Breast epithelium (tissue), 4 donors: Measurements from ENCODE around the gene ANKRD37. TPM values are rescaled to one million over a fixed set of nuclear protein-coding genes. Genes with fewer than 3 reads are reported as not detected.
"Not testable (repeated sequence)": the region's sequence is repeated elsewhere in the genome, so short reads cannot be mapped to it uniquely, and the experiment has no call there.

Source experiments
- DNase-seq, 2 donors: peaks; one replicate each; pipeline ENCODE4 v3.0.0-alpha.2; 2019; ENCODE audit warnings: low spot score in 2 of 2
- H3K27ac ChIP-seq, 2 donors: fragments of 200-600 bp; sonication (generic) in 1 of 2; one replicate each; pipeline ENCODE4 v1.5.1; 2016 to 2019; ENCODE audit warnings: mild to moderate bottlenecking in 1 of 2
- H3K27me3 ChIP-seq, 2 donors: fragments of 200-600 bp; sonication (generic) in 1 of 2; one replicate each; pipeline versions ENCODE4 v1.5.1 to v1.6.0; 2017 to 2019; ENCODE audit warnings: control low read depth in 1 of 2, mild to moderate bottlenecking in 1 of 2
- H3K36me3 ChIP-seq: fragments of 200-600 bp; one replicate; pipeline ENCODE4 v1.5.1; 2019
- H3K4me1 ChIP-seq, 2 donors: fragments of 200-600 bp; sonication (generic); one replicate each; pipeline ENCODE4 v1.5.1; 2016 to 2019; ENCODE audit warnings: control low read depth in 1 of 2
- H3K4me3 ChIP-seq, 3 donors: fragments of 200-600 bp; sonication (generic); 1 replicate in 2 of 3; 2 replicates in 1 of 3; pipeline ENCODE4 v1.5.1; 2016 to 2019; ENCODE audit warnings: mild to moderate bottlenecking in 3 of 3, moderate library complexity in 2 of 3
- H3K9me3 ChIP-seq, 2 donors: fragments of 200-600 bp; sonication (generic) in 1 of 2; one replicate each; pipeline ENCODE4 v1.5.1; 2016 to 2019; ENCODE audit warnings: control low read depth in 1 of 2
- CTCF ChIP-seq, 3 donors: fragments of 450-650 bp; IDR thresholded peaks; one replicate each; pipeline ENCODE4 v1.5.1; 2016 to 2017; ENCODE audit warnings: antibody characterized with exemption in 3 of 3, mild to moderate bottlenecking in 3 of 3, moderate library complexity in 3 of 3
- POLR2A ChIP-seq: fragments of 450-650 bp; IDR thresholded peaks from one replicate; pipeline ENCODE4 v1.6.1; 2016; ENCODE audit warnings: antibody characterized with exemption, mild to moderate bottlenecking, moderate library complexity
- POLR2AphosphoS5 ChIP-seq, 3 donors: sonication (generic); formaldehyde crosslinking; IDR thresholded peaks; one replicate each; pipeline ENCODE4 v1.6.1; 2017; ENCODE audit warnings: antibody characterized with exemption in 3 of 3
- intact Hi-C: fragments of 100-400 bp; cut with DNase I; formaldehyde crosslinking; loops from one replicate; pipeline ENCODE4 v1.15.1; 2023; ENCODE audit warnings: low total_unique reads
- total RNA-seq, 3 donors: library from RNA; depleted of rRNA; stranded (reverse); fragments of >200 nt; gene quantifications; one replicate each; pipeline ENCODE4 v1.1.0, GENCODE V29; 2016

Gene ANKRD37
- total RNA-seq, 3 donors from 2014 or later = 9.0 to 15.5 (median 10.2) TPM

GRCh38 chr4:185357211-185357610, 39.4 kb upstream of the ANKRD37 start:
- Histone ChIP-seq H3K36me3 (no peaks in the 10 kb centered on the region), H3K9me3 (no peaks in the 10 kb centered on the region), H3K27ac (no peak overlapping the region), H3K4me3 (no peak overlapping the region), H3K4me1 (no peaks in the 10 kb centered on the region), H3K27me3 (no peaks in the 10 kb centered on the region)
- DNase-seq = no peak
- TF ChIP-seq CTCF (IDR thresholded peaks at IDR 0.05) (no peak), POLR2A (no peak), POLR2AphosphoS5 (IDR thresholded peaks at IDR 0.05) (no peak)
- intact Hi-C loops = no loop called here

GRCh38 chr4:185357733-185358440, 38.8 kb upstream of the ANKRD37 start:
- H3K27me3 ChIP-seq = no peaks in the 10 kb centered on the region

GRCh38 chr4:185358514-185358913, 38.1 kb upstream of the ANKRD37 start:
- H3K36me3 ChIP-seq = no peaks in the 10 kb centered on the region
- no peaks in the 10 kb centered on the region for H3K4me1 ChIP-seq
- H3K27ac ChIP-seq = no peak overlapping the region
- H3K4me3 ChIP-seq = no peak overlapping the region
- no peak for DNase-seq
- H3K9me3 ChIP-seq = no peaks in the 10 kb centered on the region
- TF ChIP-seq POLR2AphosphoS5 (IDR thresholded peaks at IDR 0.05) (no peak), POLR2A (no peak), CTCF (IDR thresholded peaks at IDR 0.05) (no peak)
- intact Hi-C loops = no loop called here
- no peaks in the 10 kb centered on the region for H3K27me3 ChIP-seq

More at GRCh38 chr4:185357733-185358440, 38.8 kb upstream of the ANKRD37 start:
- intact Hi-C loops = no loop called here
- DNase-seq = no peak
- H3K4me1 ChIP-seq = no peaks in the 10 kb centered on the region
- H3K9me3 ChIP-seq = no peaks in the 10 kb centered on the region
- no peak overlapping the region for H3K27ac ChIP-seq
- no peak overlapping the region for H3K4me3 ChIP-seq
- H3K36me3 ChIP-seq = no peaks in the 10 kb centered on the region
- TF ChIP-seq CTCF (IDR thresholded peaks at IDR 0.05) (no peak), POLR2A (no peak), POLR2AphosphoS5 (IDR thresholded peaks at IDR 0.05) (no peak)

- intact Hi-C loops = no loop called here
- Histone ChIP-seq H3K9me3 (no peaks in the 10 kb centered on the region), H3K4me3 (no peak overlapping the region), H3K36me3 (no peaks in the 10 kb centered on the region), H3K27me3 (no peaks in the 10 kb centered on the region), H3K4me1 (no peaks in the 10 kb centered on the region), H3K27ac (no peak overlapping the region)
- TF ChIP-seq POLR2A (no peak), POLR2AphosphoS5 (IDR thresholded peaks at IDR 0.05) (no peak)
- no peak for DNase-seq
Measured at GRCh38 chr4:185358959-185359358, 37.7 kb upstream of the ANKRD37 start.

GRCh38 chr4:185359767-185360446, 36.7 kb upstream of the ANKRD37 start:
- TF ChIP-seq POLR2AphosphoS5 (IDR thresholded peaks at IDR 0.05) = no peak
- no peaks in the 10 kb centered on the region for H3K9me3 ChIP-seq
- no peaks in the 10 kb centered on the region for H3K36me3 ChIP-seq
- no peaks in the 10 kb centered on the region for H3K27me3 ChIP-seq
- intact Hi-C loops = no loop called here
- H3K4me1 ChIP-seq = no peaks in the 10 kb centered on the region
- H3K4me3 ChIP-seq = no peak overlapping the region
- no peak overlapping the region for H3K27ac ChIP-seq
- no peak for DNase-seq

- no peaks in the 10 kb centered on the region for H3K4me1 ChIP-seq
- no peak for DNase-seq
- H3K27me3 ChIP-seq = no peaks in the 10 kb centered on the region
- intact Hi-C loops = no loop called here
- TF ChIP-seq CTCF (IDR thresholded peaks at IDR 0.05) (no peak), POLR2AphosphoS5 (IDR thresholded peaks at IDR 0.05) (no peak), POLR2A (no peak)
- H3K36me3 ChIP-seq = no peaks in the 10 kb centered on the region
- no peaks in the 10 kb centered on the region for H3K9me3 ChIP-seq
- H3K4me3 ChIP-seq = no peak overlapping the region
- H3K27ac ChIP-seq = no peak overlapping the region
Measured at GRCh38 chr4:185361872-185362271, 34.8 kb upstream of the ANKRD37 start.

- not testable (repeated sequence) for H3K4me1 ChIP-seq, H3K27ac ChIP-seq, H3K36me3 ChIP-seq
Measured at GRCh38 chr4:185362570-185362969, 34.1 kb upstream of the ANKRD37 start.

More at GRCh38 chr4:185362570-185362969, 34.1 kb upstream of the ANKRD37 start:
- DNase-seq, H3K9me3 ChIP-seq, intact Hi-C loops, H3K4me3 ChIP-seq, H3K27me3 ChIP-seq: not testable (repeated sequence)
